Stimulated activated CD8-positive, alpha-beta memory T cell treated with anti-CD3 and anti-CD28 coated beads, Interleukin-4, amount 100 ng/mL, for 24 hours (primary cell): ENCODE measurements around the gene ADGB.

ENCODE experiments used
- DNase-seq: peaks from one replicate; pipeline ENCODE4 v3.0.0-alpha.2; 2020; ENCODE audit warnings: low read depth

ADGB gene

GRCh38 chr6:146634022-146634421 is 35.2 kb downstream of the ADGB start:
- no peak for DNase-seq

- DNase-seq, result no peak
These were observed 36.4 kb downstream of the ADGB start for GRCh38 chr6:146635165-146635564.

GRCh38 chr6:146636481-146636880 is 37.7 kb downstream of the ADGB start:
- no peak for DNase-seq

GRCh38 chr6:146642921-146643320 is 44.1 kb downstream of the ADGB start:
- no peak for DNase-seq

- DNase-seq, result no peak
These were observed 52.2 kb downstream of the ADGB start for GRCh38 chr6:146650799-146651481.

GRCh38 chr6:146651482-146651863 is 52.7 kb downstream of the ADGB start:
- DNase-seq, result no peak

GRCh38 chr6:146657432-146657831 is 58.7 kb downstream of the ADGB start:
- no peak for DNase-seq

- no peak for DNase-seq
These were observed 66.1 kb downstream of the ADGB start for GRCh38 chr6:146664871-146665360.

- no peak for DNase-seq
These were observed 68.1 kb downstream of the ADGB start for GRCh38 chr6:146666909-146667308.

- no peak for DNase-seq
These were observed 71.4 kb downstream of the ADGB start for GRCh38 chr6:146670161-146670560.

- no peak for DNase-seq
These were observed 74.3 kb downstream of the ADGB start for GRCh38 chr6:146673069-146673468.

GRCh38 chr6:146679386-146679785 is 80.6 kb downstream of the ADGB start:
- no peak for DNase-seq

GRCh38 chr6:146682919-146683318 is 84.1 kb downstream of the ADGB start:
- DNase-seq, result no peak

GRCh38 chr6:146689806-146690205 is 91.0 kb downstream of the ADGB start:
- no peak for DNase-seq

GRCh38 chr6:146693342-146693741 is 94.6 kb downstream of the ADGB start:
- DNase-seq, result no peak

- no peak for DNase-seq
These were observed 99.1 kb downstream of the ADGB start for GRCh38 chr6:146697921-146698320.

GRCh38 chr6:146700078-146700686 is 101.4 kb downstream of the ADGB start:
- no peak for DNase-seq

- no peak for DNase-seq
These were observed 102.9 kb downstream of the ADGB start for GRCh38 chr6:146701632-146702031.

GRCh38 chr6:146709036-146709622 is 110.4 kb downstream of the ADGB start:
- DNase-seq, result no peak

GRCh38 chr6:146719387-146719786 is 120.6 kb downstream of the ADGB start:
- no peak for DNase-seq

- DNase-seq, result no peak
These were observed 140.9 kb downstream of the ADGB start for GRCh38 chr6:146739696-146740095.

GRCh38 chr6:146741609-146742008 is 142.8 kb downstream of the ADGB start:
- no peak for DNase-seq

GRCh38 chr6:146753306-146753705 is 154.5 kb downstream of the ADGB start:
- DNase-seq, result no peak

GRCh38 chr6:146767632-146768031 is 168.9 kb downstream of the ADGB start:
- DNase-seq, result no peak
